Upper lobe of left lung (tissue), 6 donors: ENCODE measurements around the gene SLC22A12. TPM values are rescaled to one million over a fixed set of nuclear protein-coding genes. Genes with fewer than 3 reads are reported as not detected.
A peak's percentile ranks its signal among the peaks of the same experiment; 100 is the strongest.

ENCODE experiments used
- ATAC-seq, 2 donors: fragments of 200-7000 bp; cut with Tn5 transposase; one replicate each; pipeline ENCODE4 v1.9.1; 2022; ENCODE audit warnings: mild to moderate bottlenecking in 2 of 2, moderate library complexity in 2 of 2; ENCODE audit not compliant: low FRiP score in 2 of 2
- DNase-seq, 2 donors: peaks; one replicate each; pipeline ENCODE4 v3.0.0-alpha.2; 2019 to 2020
- H3K27ac ChIP-seq, 4 donors: fragments of 200-600 bp; sonication (generic); one replicate each; pipeline ENCODE4 v1.5.1; 2016 to 2019
- H3K27me3 ChIP-seq, 4 donors: fragments of 200-600 bp; sonication (generic); one replicate each; pipeline ENCODE4 v1.5.1; 2017 to 2019
- H3K36me3 ChIP-seq, 4 donors: fragments of 200-600 bp; sonication (generic); one replicate each; pipeline ENCODE4 v1.5.1; 2016 to 2019
- H3K4me1 ChIP-seq, 4 donors: fragments of 200-600 bp; sonication (generic); one replicate each; pipeline ENCODE4 v1.5.1; 2018 to 2019
- H3K4me3 ChIP-seq, 4 donors: fragments of 200-600 bp; sonication (generic); one replicate each; pipeline ENCODE4 v1.5.1; 2017 to 2019; ENCODE audit warnings: mild to moderate bottlenecking in 2 of 4, moderate library complexity in 1 of 4
- H3K9me3 ChIP-seq, 4 donors: fragments of 200-600 bp; sonication (generic); one replicate each; pipeline ENCODE4 v1.5.1; 2018 to 2019
- CTCF ChIP-seq, 6 experiments: fragments of 450-650 bp in 4 of 6; fragments of 200-600 bp in 2 of 6; sonication (generic) in 2 of 6; IDR thresholded peaks; one replicate each; pipeline ENCODE4 v1.5.1; 2016 to 2019; ENCODE audit warnings: antibody characterized with exemption in 6 of 6
- EP300 ChIP-seq, 4 donors: sonication (generic); formaldehyde crosslinking; IDR thresholded peaks; one replicate each; pipeline ENCODE4 v1.5.1; 2017; ENCODE audit warnings: antibody characterized with exemption in 4 of 4, control low read depth in 2 of 4
- POLR2A ChIP-seq, 4 donors: fragments of 450-650 bp; IDR thresholded peaks; one replicate each; pipeline ENCODE4 v1.5.1; 2016 to 2017; ENCODE audit warnings: antibody characterized with exemption in 4 of 4, mild to moderate bottlenecking in 2 of 4
- POLR2AphosphoS5 ChIP-seq, 2 donors: sonication (generic); formaldehyde crosslinking; IDR thresholded peaks; one replicate each; pipeline ENCODE4 v1.5.1; 2017; ENCODE audit warnings: antibody characterized with exemption in 2 of 2
- WGBS, 2 donors: methylation state at CpG; one replicate each; pipeline ENCODE4 v1.1.5; 2017 to 2018; 5-methylcytosine and 5-hydroxymethylcytosine counted together
- total RNA-seq, 6 donors: library from RNA; depleted of rRNA in 4 of 6; stranded (reverse); fragments of >200 nt in 4 of 6; gene quantifications; one replicate each; pipeline versions ENCODE4 v1.1.0 to v1.2.1, GENCODE V29; 2016 to 2021
- donor health status: DM: no; HTN: no; CAD: no; lungs with moderate emphysema.
- donor health status: DM: no; HTN: yes; CAD: no; lungs with severe emphysema.

SLC22A12 gene
- total RNA-seq, 6 donors from 2014 or later: not detected

GRCh38 chr11:64647019-64647779 is 56.2 kb downstream of the SLC22A12 start:
- Histone ChIP-seq H3K4me3 (no peak overlapping the region), H3K9me3 (no peaks in the 10 kb centered on the region), H3K36me3 (no peaks in the 10 kb centered on the region), H3K4me1 (peaks cover 5 to 16% (median 9%) of the 10 kb centered on the region in 4 donors), H3K27ac (no peak overlapping the region), H3K27me3 (peaks cover 0 to 22% (median 12%) of the 10 kb centered on the region in 4 donors)
- DNase-seq (no peak), ATAC-seq (no peak)
- TF ChIP-seq POLR2A (IDR thresholded peaks at IDR 0.05) (no peak), EP300 (IDR thresholded peaks at IDR 0.05) (no peak), POLR2AphosphoS5 (IDR thresholded peaks at IDR 0.05) (no peak), CTCF (IDR thresholded peaks at IDR 0.05) (no peak)
- 71 to 78% methylated on average over 9 of the region's 9 CpGs for WGBS, 2 donors

GRCh38 chr11:64648551-64648950 is 57.5 kb downstream of the SLC22A12 start:
- Histone ChIP-seq H3K9me3 (no peaks in the 10 kb centered on the region), H3K36me3 (no peaks in the 10 kb centered on the region), H3K4me3 (no peak overlapping the region), H3K4me1 (peaks cover 0 to 3% (median 2%) of the 10 kb centered on the region in 4 donors), H3K27ac (no peak overlapping the region), H3K27me3 (peaks cover 0 to 8% (median 5%) of the 10 kb centered on the region in 4 donors)
- TF ChIP-seq EP300 (IDR thresholded peaks at IDR 0.05) (no peak), POLR2A (IDR thresholded peaks at IDR 0.05) (no peak), POLR2AphosphoS5 (IDR thresholded peaks at IDR 0.05) (no peak), CTCF (IDR thresholded peaks at IDR 0.05) (no peak)
- DNase-seq (no peak), ATAC-seq (no peak)
- 83 to 92% methylated on average over 9 of the region's 9 CpGs for WGBS, 2 donors

- Histone ChIP-seq H3K9me3 (no peaks in the 10 kb centered on the region), H3K4me3 (no peak overlapping the region), H3K27ac (no peak overlapping the region), H3K27me3 (peaks cover 0 to 3% (median under 1%) of the 10 kb centered on the region in 4 donors), H3K4me1 (peaks cover 0 to under 1% (median 0%) of the 10 kb centered on the region in 4 donors), H3K36me3 (no peaks in the 10 kb centered on the region)
- TF ChIP-seq EP300 (IDR thresholded peaks at IDR 0.05) (no peak), CTCF (IDR thresholded peaks at IDR 0.05) (peak in 3 of 6 experiments; percentile 6 to 19 (median 11)), POLR2AphosphoS5 (IDR thresholded peaks at IDR 0.05) (no peak), POLR2A (IDR thresholded peaks at IDR 0.05) (no peak)
- no peak for DNase-seq
- WGBS, 2 donors: 24 to 100% methylated on average over 1 to 6 of the region's 6 CpGs
- no peak for ATAC-seq
Measured at GRCh38 chr11:64649291-64649697, 58.3 kb downstream of the SLC22A12 start.

- no peaks in the 10 kb centered on the region for H3K9me3 ChIP-seq
- ATAC-seq (no peak), DNase-seq (no peak)
- no peaks in the 10 kb centered on the region for H3K36me3 ChIP-seq
- H3K4me3 ChIP-seq: no peak overlapping the region
- 56 to 60% methylated on average over 18 of the region's 18 CpGs for WGBS, 2 donors
- no peaks in the 10 kb centered on the region for H3K27me3 ChIP-seq
- H3K27ac ChIP-seq: no peak overlapping the region
- peaks cover 0 to 11% (median 5%) of the 10 kb centered on the region in 4 donors for H3K4me1 ChIP-seq
- TF ChIP-seq POLR2A (IDR thresholded peaks at IDR 0.05): no peak
- peak in 5 of 6 experiments; percentile 16 to 32 (median 17) for TF ChIP-seq CTCF (IDR thresholded peaks at IDR 0.05)
Measured at GRCh38 chr11:64650923-64651523, 60.0 kb downstream of the SLC22A12 start.

Other genes starting within 250 kb of the SLC22A12 start
- 10 to 100 TPM; 16.3 to 93.2 (median 46.7) TPM for gene RPS6KA4, start 232.1 kb upstream of the SLC22A12 start, total RNA-seq
- not detected for gene SLC22A11, start 35.3 kb upstream of the SLC22A12 start, total RNA-seq
- 10 to 100 TPM in 1 of 6 donors, 1 to 10 TPM in 2, under 1 TPM in 1, not detected in 2; 0.59 to 21.6 (median 2.9) TPM for gene NRXN2, start 132.0 kb downstream of the SLC22A12 start, total RNA-seq
- 10 to 100 TPM; 20.5 to 80.7 (median 33.9) TPM for gene RASGRP2, start 152.9 kb downstream of the SLC22A12 start, total RNA-seq
- 1 to 10 TPM; 1.0 to 3.7 (median 1.5) TPM for gene PYGM, start 168.8 kb downstream of the SLC22A12 start, total RNA-seq
- gene SF1, start 187.3 kb downstream of the SLC22A12 start, total RNA-seq: 100 to 1,000 TPM; 231 to 625 (median 265) TPM
- gene MAP4K2, start 212.0 kb downstream of the SLC22A12 start, total RNA-seq: 10 to 100 TPM; 19.0 to 84.7 (median 29.2) TPM
- 10 to 100 TPM; 15.4 to 47.1 (median 24.4) TPM for gene MEN1, start 219.3 kb downstream of the SLC22A12 start, total RNA-seq